ENCODE data around the gene KRT78. TPM values are rescaled to one million over a fixed set of nuclear protein-coding genes. Genes with fewer than 3 reads are reported as not detected.

The KRT78 gene
- total and polyA plus RNA-seq, 3 donors from 2014 or later = 0.93 to 1.1 (median 0.99) TPM

GRCh38 chr12:52865090-52865944, 16.5 kb upstream of the KRT78 start:
- intact Hi-C loops (cut with DNase I; ENCODE audit: low total_unique reads) = loop anchor here (5.0 kb wide), 1 partner anchor 278 kb away; no protein-coding TSS in a partner anchor
- WGBS, 2 donors = 54 to 57% methylated on average over 10 of the region's 10 CpGs

GRCh38 chr12:52862023-52862422, 13.2 kb upstream of the KRT78 start:
- Histone ChIP-seq H3K4me1 (no peaks in the 10 kb centered on the region), H3K9me3 (no peaks in the 10 kb centered on the region), H3K27me3 (no peaks in the 10 kb centered on the region), H3K4me3 (no peak overlapping the region), H3K27ac (no peak overlapping the region), H3K36me3 (ENCODE audit: low read depth, missing control alignments) (no peaks in the 10 kb centered on the region)
- TF ChIP-seq CTCF (IDR thresholded peaks at IDR 0.05) (no peak), POLR2A (IDR thresholded peaks at IDR 0.05) (no peak)
- no peak for DNase-seq
- WGBS, 2 donors = 88 to 100% methylated on average over 1 to 2 of the region's 2 CpGs
- intact Hi-C loops (cut with DNase I; ENCODE audit: low total_unique reads) = no loop called here

More at GRCh38 chr12:52865090-52865944, 16.5 kb upstream of the KRT78 start:
- DNase-seq = peak; percentile 77
- Histone ChIP-seq H3K4me3 (no peak overlapping the region), H3K4me1 (no peaks in the 10 kb centered on the region), H3K36me3 (ENCODE audit: low read depth, missing control alignments) (no peaks in the 10 kb centered on the region), H3K27me3 (no peaks in the 10 kb centered on the region), H3K9me3 (no peaks in the 10 kb centered on the region), H3K27ac (no peak overlapping the region)
- no peak for TF ChIP-seq POLR2A (IDR thresholded peaks at IDR 0.05)
- peak; percentile 45 to 73 (median 70) for TF ChIP-seq CTCF (IDR thresholded peaks at IDR 0.05)

- no peaks in the 10 kb centered on the region for H3K27me3 ChIP-seq
- no peak overlapping the region for H3K27ac ChIP-seq
- no peaks in the 10 kb centered on the region for H3K4me1 ChIP-seq
- TF ChIP-seq CTCF (IDR thresholded peaks at IDR 0.05) (no peak), POLR2A (IDR thresholded peaks at IDR 0.05) (no peak)
- H3K36me3 ChIP-seq (ENCODE audit: low read depth, missing control alignments) = no peaks in the 10 kb centered on the region
- intact Hi-C loops (cut with DNase I; ENCODE audit: low total_unique reads) = no loop called here
- WGBS, 2 donors = 84 to 93% methylated on average over 7 of the region's 7 CpGs
- H3K4me3 ChIP-seq = no peak overlapping the region
- no peaks in the 10 kb centered on the region for H3K9me3 ChIP-seq
- no peak for DNase-seq
Measured at GRCh38 chr12:52861511-52861910, 12.7 kb upstream of the KRT78 start.

GRCh38 chr12:52860102-52860823, 11.5 kb upstream of the KRT78 start:
- no peak for DNase-seq
- Histone ChIP-seq H3K4me1 (no peaks in the 10 kb centered on the region), H3K27ac (no peak overlapping the region), H3K4me3 (no peak overlapping the region), H3K36me3 (ENCODE audit: low read depth, missing control alignments) (no peaks in the 10 kb centered on the region), H3K27me3 (no peaks in the 10 kb centered on the region), H3K9me3 (no peaks in the 10 kb centered on the region)
- no peak for TF ChIP-seq POLR2A (IDR thresholded peaks at IDR 0.05)
- TF ChIP-seq CTCF (IDR thresholded peaks at IDR 0.05) = no peak
- intact Hi-C loops (cut with DNase I; ENCODE audit: low total_unique reads) = no loop called here
- 71 to 83% methylated on average over 6 of the region's 6 CpGs for WGBS, 2 donors

Data from testis (tissue), 3 donors.